Esophagus squamous epithelium (tissue), 4 donors: ENCODE data around the gene CST2.

Source experiments
- POLR2A ChIP-seq, 4 donors: fragments of 450-650 bp; IDR thresholded peaks; one replicate each; pipeline ENCODE4 v1.6.1; 2017; ENCODE audit warnings: antibody characterized with exemption in 4 of 4, mild to moderate bottlenecking in 4 of 4, moderate library complexity in 3 of 4
- TF ChIP-seq, protein P1 (sequence below), 6 experiments: fragments of 450-650 bp in 4 of 6; fragments of 200-600 bp in 2 of 6; sonication (generic) in 2 of 6; IDR thresholded peaks; one replicate each; pipeline ENCODE4 v1.5.1; 2016 to 2019; ENCODE audit warnings: antibody characterized with exemption in 6 of 6, mild to moderate bottlenecking in 4 of 6, moderate library complexity in 4 of 6

DNA sequence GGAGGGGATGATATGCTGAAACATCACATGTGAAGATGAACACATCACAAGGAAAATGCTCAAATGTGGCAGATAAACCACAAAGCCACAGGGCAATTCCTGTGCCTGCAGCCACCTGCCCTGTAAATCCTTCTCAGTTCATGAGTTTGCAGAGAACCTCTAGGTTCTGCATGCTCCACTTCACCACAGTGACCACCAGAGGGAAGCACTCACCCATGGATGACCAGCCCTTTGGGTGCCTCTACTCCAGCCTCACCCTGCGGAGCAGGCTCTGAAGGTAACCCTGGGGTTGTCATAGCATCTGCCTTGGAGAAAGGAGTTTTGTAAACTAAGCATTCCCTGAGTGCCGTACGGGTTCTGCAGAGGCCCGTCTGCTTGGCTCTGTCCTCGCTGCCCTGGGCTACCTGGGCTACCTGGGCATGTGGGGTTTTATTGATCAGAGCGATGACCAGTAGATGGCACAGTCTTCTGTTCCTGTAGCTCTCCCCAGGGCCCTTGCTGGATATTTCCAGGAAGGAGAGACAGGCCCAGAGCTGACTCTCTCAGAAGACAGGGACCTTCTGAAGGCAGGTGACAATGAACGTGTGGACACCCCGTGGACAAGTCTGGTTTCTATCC is 44.1 kb downstream of the CST2 start:
- TF ChIP-seq, protein P1, sequence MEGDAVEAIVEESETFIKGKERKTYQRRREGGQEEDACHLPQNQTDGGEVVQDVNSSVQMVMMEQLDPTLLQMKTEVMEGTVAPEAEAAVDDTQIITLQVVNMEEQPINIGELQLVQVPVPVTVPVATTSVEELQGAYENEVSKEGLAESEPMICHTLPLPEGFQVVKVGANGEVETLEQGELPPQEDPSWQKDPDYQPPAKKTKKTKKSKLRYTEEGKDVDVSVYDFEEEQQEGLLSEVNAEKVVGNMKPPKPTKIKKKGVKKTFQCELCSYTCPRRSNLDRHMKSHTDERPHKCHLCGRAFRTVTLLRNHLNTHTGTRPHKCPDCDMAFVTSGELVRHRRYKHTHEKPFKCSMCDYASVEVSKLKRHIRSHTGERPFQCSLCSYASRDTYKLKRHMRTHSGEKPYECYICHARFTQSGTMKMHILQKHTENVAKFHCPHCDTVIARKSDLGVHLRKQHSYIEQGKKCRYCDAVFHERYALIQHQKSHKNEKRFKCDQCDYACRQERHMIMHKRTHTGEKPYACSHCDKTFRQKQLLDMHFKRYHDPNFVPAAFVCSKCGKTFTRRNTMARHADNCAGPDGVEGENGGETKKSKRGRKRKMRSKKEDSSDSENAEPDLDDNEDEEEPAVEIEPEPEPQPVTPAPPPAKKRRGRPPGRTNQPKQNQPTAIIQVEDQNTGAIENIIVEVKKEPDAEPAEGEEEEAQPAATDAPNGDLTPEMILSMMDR (IDR thresholded peaks at IDR 0.05), result peak in 4 of 6 experiments; percentile 10 to 51 (median 40)
- no peak for TF ChIP-seq POLR2A (IDR thresholded peaks at IDR 0.05)
